Measurements from ENCODE around the gene VTI1A. TPM values are rescaled to one million over a fixed set of nuclear protein-coding genes. Genes with fewer than 3 reads are reported as not detected.

The VTI1A gene
- total RNA-seq, 6 experiments from 2014 or later, result 23.6 to 27.9 (median 24.9) TPM

DNA sequence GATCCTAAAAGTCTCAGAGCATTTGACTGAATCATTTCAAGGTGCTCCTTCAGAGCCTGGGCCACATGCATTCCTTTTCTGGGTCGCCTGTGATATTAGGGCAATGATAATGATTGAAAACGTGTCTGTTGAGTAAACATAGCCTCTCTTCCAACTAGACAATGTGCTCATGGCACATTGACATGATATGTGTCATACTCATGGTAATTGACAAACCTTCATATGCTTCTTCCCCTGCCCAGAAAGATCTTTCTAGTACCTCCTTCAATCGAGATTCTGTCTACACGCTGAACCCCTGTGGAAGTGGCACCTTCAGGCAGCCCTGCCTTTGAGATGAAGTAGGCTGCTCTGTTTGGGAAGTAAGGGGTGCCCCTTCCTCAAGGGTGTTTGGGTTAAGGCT is 404.2 kb downstream of the VTI1A start:
- no peak for DNase-seq
- TF ChIP-seq, protein P1, sequence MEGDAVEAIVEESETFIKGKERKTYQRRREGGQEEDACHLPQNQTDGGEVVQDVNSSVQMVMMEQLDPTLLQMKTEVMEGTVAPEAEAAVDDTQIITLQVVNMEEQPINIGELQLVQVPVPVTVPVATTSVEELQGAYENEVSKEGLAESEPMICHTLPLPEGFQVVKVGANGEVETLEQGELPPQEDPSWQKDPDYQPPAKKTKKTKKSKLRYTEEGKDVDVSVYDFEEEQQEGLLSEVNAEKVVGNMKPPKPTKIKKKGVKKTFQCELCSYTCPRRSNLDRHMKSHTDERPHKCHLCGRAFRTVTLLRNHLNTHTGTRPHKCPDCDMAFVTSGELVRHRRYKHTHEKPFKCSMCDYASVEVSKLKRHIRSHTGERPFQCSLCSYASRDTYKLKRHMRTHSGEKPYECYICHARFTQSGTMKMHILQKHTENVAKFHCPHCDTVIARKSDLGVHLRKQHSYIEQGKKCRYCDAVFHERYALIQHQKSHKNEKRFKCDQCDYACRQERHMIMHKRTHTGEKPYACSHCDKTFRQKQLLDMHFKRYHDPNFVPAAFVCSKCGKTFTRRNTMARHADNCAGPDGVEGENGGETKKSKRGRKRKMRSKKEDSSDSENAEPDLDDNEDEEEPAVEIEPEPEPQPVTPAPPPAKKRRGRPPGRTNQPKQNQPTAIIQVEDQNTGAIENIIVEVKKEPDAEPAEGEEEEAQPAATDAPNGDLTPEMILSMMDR (IDR thresholded peaks at IDR 0.05), result no peak
- Mint-ChIP-seq H3K27ac (no peak overlapping the region), H3K27me3 (ENCODE audit: insufficient read depth) (peaks cover 25% of the 10 kb centered on the region), H3K36me3 (ENCODE audit: low read depth) (peaks cover 16% of the 10 kb centered on the region), H3K4me3 (no peak overlapping the region), H3K9me3 (peaks cover 23% of the 10 kb centered on the region), H3K4me1 (ENCODE audit: low read depth) (0 out of 2 replicates have a peak, but pooled peaks cover 5% of the 10 kb centered on the region)

DNA sequence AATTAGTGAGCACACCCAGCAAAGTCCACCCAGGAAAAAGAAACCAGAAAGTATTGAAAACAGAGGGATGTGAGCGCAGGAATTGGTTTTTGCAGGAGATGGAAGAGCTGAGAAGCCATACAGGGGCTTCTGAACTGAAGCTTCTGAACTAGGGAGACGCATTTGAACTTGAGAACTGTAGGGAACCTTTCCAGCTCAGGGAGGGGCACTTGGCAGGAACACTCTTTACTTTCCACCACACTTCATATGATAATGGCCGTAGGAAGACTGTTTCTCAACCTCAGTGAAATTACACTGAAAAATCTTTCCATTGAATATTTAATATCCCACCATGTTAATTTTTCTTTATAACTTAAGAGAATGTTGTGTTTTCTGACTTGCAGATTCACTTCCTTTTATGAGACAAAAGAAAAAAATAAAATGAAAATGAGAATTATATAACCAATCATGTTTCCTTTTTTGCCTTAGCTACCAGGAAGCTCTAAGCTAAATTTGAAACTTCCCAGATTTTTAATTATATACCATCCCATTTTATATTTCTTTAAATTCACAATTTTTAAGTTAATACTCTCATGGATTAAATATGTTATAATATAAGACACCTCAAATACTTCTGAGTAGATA is 404.7 kb downstream of the VTI1A start:
- H3K27me3 Mint-ChIP-seq (ENCODE audit: insufficient read depth), result peaks cover 29% of the 10 kb centered on the region
- H3K9me3 Mint-ChIP-seq, result peaks cover 21% of the 10 kb centered on the region

DNA sequence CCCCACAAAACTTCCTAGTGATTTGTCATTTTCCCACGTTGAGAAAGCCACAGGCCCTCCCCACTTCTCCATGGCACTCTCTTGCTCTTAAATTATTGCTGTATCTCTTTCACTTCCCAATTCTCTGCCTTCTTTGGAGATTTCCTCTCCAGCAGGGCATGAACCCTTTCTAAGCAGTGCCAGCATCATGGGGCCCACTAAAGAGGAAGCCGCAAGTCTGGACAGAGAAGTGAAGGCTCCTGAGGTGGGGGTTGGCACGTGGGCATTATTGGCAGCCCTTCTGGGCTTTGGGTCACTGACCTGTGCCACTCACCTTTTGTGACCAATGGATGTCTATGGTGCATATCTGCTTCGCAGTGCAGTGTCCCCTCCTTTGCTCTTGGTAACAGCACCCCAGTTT is 405.3 kb downstream of the VTI1A start:
- no peak overlapping the region for H3K27ac Mint-ChIP-seq
- H3K36me3 Mint-ChIP-seq (ENCODE audit: low read depth), result peaks cover 13% of the 10 kb centered on the region
- 0 out of 2 replicates have a peak, but pooled peaks cover 5% of the 10 kb centered on the region for H3K4me1 Mint-ChIP-seq (ENCODE audit: low read depth)
- no peak overlapping the region for H3K4me3 Mint-ChIP-seq
- H3K27me3 Mint-ChIP-seq (ENCODE audit: insufficient read depth), result peaks cover 33% of the 10 kb centered on the region
- TF ChIP-seq, protein P1 (IDR thresholded peaks at IDR 0.05), result no peak
- no peak for DNase-seq
- peaks cover 17% of the 10 kb centered on the region for H3K9me3 Mint-ChIP-seq

More for the DNA sequence above, 404.7 kb downstream of the VTI1A start:
- H3K27ac Mint-ChIP-seq, result no peak overlapping the region
- H3K4me1 Mint-ChIP-seq (ENCODE audit: low read depth), result 0 out of 2 replicates have a peak, but pooled peaks cover 5% of the 10 kb centered on the region
- TF ChIP-seq, protein P1 (IDR thresholded peaks at IDR 0.05), result no peak
- no peak for DNase-seq
- H3K36me3 Mint-ChIP-seq (ENCODE audit: low read depth), result peaks cover 16% of the 10 kb centered on the region
- no peak overlapping the region for H3K4me3 Mint-ChIP-seq

GRCh38 chr10:112855134-112855533 is 408.1 kb downstream of the VTI1A start:
- Mint-ChIP-seq H3K9me3 (peaks cover 6% of the 10 kb centered on the region), H3K4me1 (ENCODE audit: low read depth) (peaks cover 5% of the 10 kb centered on the region; the same call in 1 of the 2 replicates), H3K27me3 (ENCODE audit: insufficient read depth) (peaks cover 33% of the 10 kb centered on the region), H3K4me3 (no peak overlapping the region), H3K36me3 (ENCODE audit: low read depth) (peaks cover 5% of the 10 kb centered on the region; the same call in 1 of the 2 replicates), H3K27ac (no peak overlapping the region)
- DNase-seq, result no peak
- TF ChIP-seq, protein P1 (IDR thresholded peaks at IDR 0.05), result no peak

DNA sequence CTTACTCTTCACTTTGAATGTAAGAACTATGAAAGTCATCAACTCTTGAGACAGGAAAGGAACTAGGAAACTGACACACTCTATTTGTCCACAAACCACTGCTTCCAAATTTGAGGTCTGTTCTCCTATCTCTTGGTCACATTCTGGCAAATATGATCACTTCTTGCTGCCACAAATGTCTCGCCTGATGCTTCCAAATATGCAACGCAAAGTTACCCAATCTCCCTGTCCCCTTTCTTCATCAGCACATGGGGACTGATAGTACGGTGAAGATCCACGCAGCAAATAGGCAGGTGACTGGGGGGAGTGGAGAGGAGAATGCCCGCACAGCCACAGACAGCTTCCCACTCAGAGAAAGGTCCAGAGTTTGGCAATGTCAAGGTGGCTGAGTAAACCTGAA is 410.5 kb downstream of the VTI1A start:
- peaks cover 6% of the 10 kb centered on the region for H3K9me3 Mint-ChIP-seq
- no peak for DNase-seq
- TF ChIP-seq, protein P1 (IDR thresholded peaks at IDR 0.05), result no peak
- peaks cover 5% of the 10 kb centered on the region; the same call in 1 of the 2 replicates for H3K36me3 Mint-ChIP-seq (ENCODE audit: low read depth)
- peaks cover 39% of the 10 kb centered on the region for H3K27me3 Mint-ChIP-seq (ENCODE audit: insufficient read depth)
- no peak overlapping the region for H3K4me3 Mint-ChIP-seq
- peaks cover 5% of the 10 kb centered on the region; the same call in 1 of the 2 replicates for H3K4me1 Mint-ChIP-seq (ENCODE audit: low read depth)
- H3K27ac Mint-ChIP-seq, result no peak overlapping the region
